ENCODE measurements around the gene MRO. TPM values are rescaled to one million over a fixed set of nuclear protein-coding genes. Genes with fewer than 3 reads are reported as not detected.

The MRO gene
- total and polyA plus RNA-seq, 12 donors, result 0.22 to 4.3 (median 1.6) TPM

- Histone ChIP-seq H3K36me3 (no peaks in the 10 kb centered on the region), H3K9me3 (peaks cover 0 to 8% (median 0%) of the 10 kb centered on the region in 11 donors), H3K27ac (no peak overlapping the region), H3K27me3 (no peaks in the 10 kb centered on the region), H3K4me3 (no peak overlapping the region), H3K4me1 (no peaks in the 10 kb centered on the region)
- intact Hi-C loops (cut with DNase I), result loop anchor here in 1 of 10 donors (10.0 kb wide), 1 partner anchor 242 kb away; no protein-coding TSS in a partner anchor
- TF ChIP-seq CTCF (IDR thresholded peaks at IDR 0.05), result no peak
- ATAC-seq (no peak), DNase-seq (no peak)
- WGBS, 2 donors, result 73 to 83% methylated on average over 2 of the region's 2 CpGs
Measured at GRCh38 chr18:50812834-50813233, 7.0 kb downstream of the MRO start.

GRCh38 chr18:50807176-50807575, 12.6 kb downstream of the MRO start:
- intact Hi-C loops (cut with DNase I), result no loop called here
- Histone ChIP-seq H3K4me3 (no peak overlapping the region), H3K4me1 (peaks cover 0 to 12% (median 0%) of the 10 kb centered on the region in 9 donors), H3K36me3 (no peaks in the 10 kb centered on the region), H3K9me3 (peaks cover 0 to 8% (median 0%) of the 10 kb centered on the region in 11 donors), H3K27ac (no peak overlapping the region), H3K27me3 (peaks cover 0 to 6% (median 0%) of the 10 kb centered on the region in 7 donors)
- no peak for TF ChIP-seq CTCF (IDR thresholded peaks at IDR 0.05)
- DNase-seq (no peak), ATAC-seq (no peak)
- 73 to 78% methylated on average over 2 of the region's 2 CpGs for WGBS, 2 donors

DNA sequence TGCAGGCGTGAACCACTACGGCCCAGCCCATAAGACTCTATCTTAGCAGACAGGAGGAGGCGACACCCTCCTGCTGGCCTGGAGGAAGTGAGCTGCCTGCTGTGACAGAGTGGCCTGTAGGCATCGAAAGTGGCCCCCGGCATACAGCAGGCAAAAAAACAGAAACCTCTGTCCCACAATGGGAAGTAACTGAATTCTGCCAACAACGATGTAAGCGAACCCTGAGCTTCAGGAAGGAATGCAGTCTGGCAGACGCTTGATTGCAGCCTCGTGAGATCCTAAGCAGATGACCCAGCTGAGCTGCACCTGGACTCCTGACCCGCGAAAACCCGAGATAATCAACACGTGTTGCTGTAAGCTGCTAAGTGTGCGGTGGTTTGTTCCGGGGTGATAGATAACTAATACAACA, 13.6 kb downstream of the MRO start:
- no peak for TF ChIP-seq CTCF (IDR thresholded peaks at IDR 0.05)
- peaks cover 0 to 1% (median 0%) of the 10 kb centered on the region in 11 donors for H3K9me3 ChIP-seq
- H3K4me1 ChIP-seq, result peaks cover 0 to 12% (median 0%) of the 10 kb centered on the region in 9 donors
- H3K27ac ChIP-seq, result no peak overlapping the region
- ATAC-seq (peak in 6 of 8 donors; percentile 28 to 75 (median 61)), DNase-seq (peak in 1 of 2 donors; percentile 17)
- H3K4me3 ChIP-seq, result no peak overlapping the region
- intact Hi-C loops (cut with DNase I), result no loop called here
- H3K36me3 ChIP-seq, result no peaks in the 10 kb centered on the region
- WGBS, 2 donors, result 16 to 19% methylated on average over 15 of the region's 15 CpGs
- H3K27me3 ChIP-seq, result peaks cover 0 to 6% (median 0%) of the 10 kb centered on the region in 7 donors

- Histone ChIP-seq H3K4me1 (peaks cover 0 to 12% (median 0%) of the 10 kb centered on the region in 9 donors), H3K27me3 (peaks cover 0 to 6% (median 0%) of the 10 kb centered on the region in 7 donors), H3K4me3 (no peak overlapping the region), H3K36me3 (no peaks in the 10 kb centered on the region), H3K9me3 (no peaks in the 10 kb centered on the region), H3K27ac (no peak overlapping the region)
- intact Hi-C loops (cut with DNase I), result no loop called here
- WGBS, 2 donors, result 78 to 84% methylated on average over 5 of the region's 5 CpGs
- no peak for TF ChIP-seq CTCF (IDR thresholded peaks at IDR 0.05)
- ATAC-seq (peak in 1 of 8 donors; percentile 26), DNase-seq (no peak)
Measured at GRCh38 chr18:50805732-50806131, 14.1 kb downstream of the MRO start.

Measured in heart right ventricle (tissue), 16 donors.